Endothelial cell (in vitro differentiated cells): ENCODE results near the gene VAV2. TPM values are rescaled to one million over a fixed set of nuclear protein-coding genes. Genes with fewer than 3 reads are reported as not detected.

ENCODE experiments used
- DNase-seq: peaks from one replicate; pipeline ENCODE4 v3.0.0; 2021; ENCODE audit warnings: low spot score
- H3K27ac Mint-ChIP-seq: one replicate; pipeline ENCODE4 v1.8.0; 2021; ENCODE audit warnings: mixed read lengths, inconsistent platforms; ENCODE audit not compliant: unreplicated experiment
- H3K27me3 Mint-ChIP-seq: one replicate; pipeline ENCODE4 v1.8.0; 2021; ENCODE audit warnings: mild to moderate bottlenecking, moderate library complexity, mixed read lengths, inconsistent platforms; ENCODE audit not compliant: unreplicated experiment
- H3K36me3 Mint-ChIP-seq: one replicate; pipeline ENCODE4 v1.8.0; 2021; ENCODE audit warnings: mild to moderate bottlenecking, low read depth, mixed read lengths, inconsistent platforms; ENCODE audit not compliant: unreplicated experiment
- H3K4me1 Mint-ChIP-seq: one replicate; pipeline ENCODE4 v1.8.0; 2021; ENCODE audit warnings: mild to moderate bottlenecking, mixed read lengths, inconsistent platforms; ENCODE audit not compliant: unreplicated experiment
- H3K4me3 Mint-ChIP-seq: one replicate; pipeline ENCODE4 v1.8.0; 2021; ENCODE audit warnings: mild to moderate bottlenecking, mixed read lengths, inconsistent platforms; ENCODE audit not compliant: unreplicated experiment
- H3K9me3 Mint-ChIP-seq: one replicate; pipeline ENCODE4 v1.8.0; 2021; ENCODE audit warnings: mixed read lengths, inconsistent platforms; ENCODE audit not compliant: unreplicated experiment
- total RNA-seq: library from RNA; stranded (reverse); fragmentation: NEBNext Ultra II Directional; extraction: Animal tissue kit (Norgen Biotek cat#: 25700); gene quantifications from one replicate; pipeline ENCODE4 v1.2.1, GENCODE V29; 2021; ENCODE audit not compliant: unreplicated experiment
- TF ChIP-seq, protein P1 (sequence below): fragments of 200-600 bp; sonication (generic); IDR thresholded peaks from one replicate; pipeline ENCODE4 v1.5.0; 2021; ENCODE audit warnings: antibody characterized with exemption; ENCODE audit not compliant: unreplicated experiment

Gene VAV2
- total RNA-seq, 1 donor from 2014 or later, result 27.2 TPM

DNA sequence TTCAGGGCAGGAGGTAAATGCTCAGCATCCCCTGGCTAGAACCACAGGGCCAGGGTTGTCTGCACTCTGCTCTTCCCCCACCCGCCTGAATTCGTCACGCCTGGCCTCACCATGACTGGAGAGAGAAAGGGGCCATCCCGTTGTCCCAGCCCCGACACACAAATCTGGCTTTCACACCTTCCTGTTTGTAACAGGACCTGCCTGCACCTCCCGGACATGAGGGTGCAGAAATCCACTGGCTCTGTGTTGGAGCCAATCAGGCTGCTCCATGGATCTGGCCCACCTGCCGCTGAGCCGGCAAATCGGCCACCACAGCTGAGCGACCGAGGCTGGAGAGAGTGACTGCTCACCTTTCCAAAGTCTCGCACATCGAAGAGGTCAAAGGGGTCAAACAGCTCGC lies 53.4 kb downstream of the VAV2 start:
- Mint-ChIP-seq H3K4me1 (peaks cover 14% of the 10 kb centered on the region), H3K4me3 (no peak overlapping the region), H3K36me3 (peaks cover 9% of the 10 kb centered on the region), H3K27ac (peak overlapping the region; percentile 57), H3K27me3 (peaks cover 6% of the 10 kb centered on the region), H3K9me3 (no peaks in the 10 kb centered on the region)
- no peak for DNase-seq
- TF ChIP-seq, protein P1, sequence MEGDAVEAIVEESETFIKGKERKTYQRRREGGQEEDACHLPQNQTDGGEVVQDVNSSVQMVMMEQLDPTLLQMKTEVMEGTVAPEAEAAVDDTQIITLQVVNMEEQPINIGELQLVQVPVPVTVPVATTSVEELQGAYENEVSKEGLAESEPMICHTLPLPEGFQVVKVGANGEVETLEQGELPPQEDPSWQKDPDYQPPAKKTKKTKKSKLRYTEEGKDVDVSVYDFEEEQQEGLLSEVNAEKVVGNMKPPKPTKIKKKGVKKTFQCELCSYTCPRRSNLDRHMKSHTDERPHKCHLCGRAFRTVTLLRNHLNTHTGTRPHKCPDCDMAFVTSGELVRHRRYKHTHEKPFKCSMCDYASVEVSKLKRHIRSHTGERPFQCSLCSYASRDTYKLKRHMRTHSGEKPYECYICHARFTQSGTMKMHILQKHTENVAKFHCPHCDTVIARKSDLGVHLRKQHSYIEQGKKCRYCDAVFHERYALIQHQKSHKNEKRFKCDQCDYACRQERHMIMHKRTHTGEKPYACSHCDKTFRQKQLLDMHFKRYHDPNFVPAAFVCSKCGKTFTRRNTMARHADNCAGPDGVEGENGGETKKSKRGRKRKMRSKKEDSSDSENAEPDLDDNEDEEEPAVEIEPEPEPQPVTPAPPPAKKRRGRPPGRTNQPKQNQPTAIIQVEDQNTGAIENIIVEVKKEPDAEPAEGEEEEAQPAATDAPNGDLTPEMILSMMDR, result no peak

DNA sequence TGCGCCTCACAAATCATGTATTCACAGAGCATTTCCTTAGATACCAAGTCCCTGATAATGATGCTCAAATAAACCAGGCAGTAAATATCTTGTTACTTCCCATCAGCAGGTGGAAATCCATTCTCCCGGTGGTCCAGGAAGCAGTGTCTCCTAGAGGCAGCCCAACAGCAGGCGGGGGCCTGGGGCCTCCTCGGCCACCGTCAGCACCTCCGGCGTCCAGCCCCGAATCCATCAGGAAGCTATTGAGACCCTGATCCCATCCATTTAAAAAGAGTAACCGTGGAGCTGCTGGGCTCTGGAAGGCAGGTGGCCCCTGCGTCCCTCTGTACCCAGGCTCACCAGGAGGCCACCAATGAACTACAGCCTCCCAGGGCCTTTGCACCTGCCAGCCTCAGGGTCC lies 54.0 kb downstream of the VAV2 start:
- TF ChIP-seq, protein P1, result no peak
- H3K27me3 Mint-ChIP-seq, result peaks cover 8% of the 10 kb centered on the region
- H3K4me1 Mint-ChIP-seq, result peaks cover 19% of the 10 kb centered on the region
- no peaks in the 10 kb centered on the region for H3K9me3 Mint-ChIP-seq
- no peak for DNase-seq
- no peak overlapping the region for H3K4me3 Mint-ChIP-seq
- peaks cover 15% of the 10 kb centered on the region for H3K36me3 Mint-ChIP-seq
- H3K27ac Mint-ChIP-seq, result no peak overlapping the region

GRCh38 chr9:133937120-133937519 lies 55.0 kb downstream of the VAV2 start:
- Mint-ChIP-seq H3K36me3 (peaks cover 16% of the 10 kb centered on the region), H3K27ac (no peak overlapping the region), H3K27me3 (peaks cover 8% of the 10 kb centered on the region), H3K4me3 (no peak overlapping the region), H3K9me3 (no peaks in the 10 kb centered on the region), H3K4me1 (peaks cover 19% of the 10 kb centered on the region)
- DNase-seq, result no peak
- TF ChIP-seq, protein P1, result no peak

DNA sequence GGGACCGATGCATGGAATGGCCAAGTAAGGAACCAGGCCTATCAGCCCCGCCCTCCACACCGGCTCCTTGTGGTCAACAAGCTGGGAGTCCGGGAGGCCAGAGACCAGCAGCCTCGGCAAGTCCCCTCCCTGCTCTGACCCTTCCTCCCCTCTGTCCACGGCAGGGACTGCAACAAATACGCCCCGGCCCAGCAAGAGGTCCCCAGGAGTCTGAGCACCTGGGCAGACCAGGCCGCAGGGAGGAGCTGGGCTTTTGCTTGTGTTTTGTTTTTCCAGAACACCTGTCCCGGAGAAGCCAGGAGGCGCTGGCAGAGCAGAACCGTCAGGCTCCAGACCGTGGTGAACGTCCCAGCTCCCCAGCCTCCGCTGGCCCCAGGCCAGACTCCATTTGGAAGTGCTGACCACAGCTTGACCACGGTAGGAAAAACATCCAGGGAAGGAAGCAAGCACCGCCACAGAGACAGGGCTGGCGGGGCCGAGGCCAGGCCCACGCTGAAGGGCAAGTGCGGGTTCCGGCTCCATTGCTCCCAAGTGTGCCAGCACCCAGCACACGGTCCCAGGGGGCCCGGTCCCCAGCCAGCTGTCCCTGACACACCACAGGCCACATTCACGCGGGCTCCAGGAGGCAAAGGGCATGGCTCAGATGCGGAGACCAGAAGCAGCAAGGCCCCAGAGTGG lies 56.7 kb downstream of the VAV2 start:
- TF ChIP-seq, protein P1, result no peak
- peaks cover 19% of the 10 kb centered on the region for H3K4me1 Mint-ChIP-seq
- H3K9me3 Mint-ChIP-seq, result no peaks in the 10 kb centered on the region
- H3K36me3 Mint-ChIP-seq, result peaks cover 16% of the 10 kb centered on the region
- H3K27ac Mint-ChIP-seq, result no peak overlapping the region
- peaks cover 6% of the 10 kb centered on the region for H3K27me3 Mint-ChIP-seq
- no peak overlapping the region for H3K4me3 Mint-ChIP-seq
- DNase-seq, result no peak

- TF ChIP-seq, protein P1, result no peak
- H3K4me3 Mint-ChIP-seq, result peak overlapping the region; percentile 72
- no peaks in the 10 kb centered on the region for H3K9me3 Mint-ChIP-seq
- DNase-seq, result no peak
- no peak overlapping the region for H3K27ac Mint-ChIP-seq
- peaks cover 16% of the 10 kb centered on the region for H3K36me3 Mint-ChIP-seq
- peaks cover 8% of the 10 kb centered on the region for H3K27me3 Mint-ChIP-seq
- H3K4me1 Mint-ChIP-seq, result peaks cover 23% of the 10 kb centered on the region
Observed at GRCh38 chr9:133934482-133935232, 57.5 kb downstream of the VAV2 start.
